AG08395 (cell line): ENCODE results near the gene RAP2B.
"Not testable (repeated sequence)": the region's sequence is repeated elsewhere in the genome, so short reads cannot be mapped to it uniquely, and the experiment has no call there.

ENCODE experiments used
- DNase-seq: peaks from one replicate; pipeline ENCODE4 v3.0.0; 2012; ENCODE audit warnings: mixed read lengths, low spot score

RAP2B gene

GRCh38 chr3:153193786-153194476 lies 31.9 kb downstream of the RAP2B start:
- not testable (repeated sequence) for DNase-seq

DNA sequence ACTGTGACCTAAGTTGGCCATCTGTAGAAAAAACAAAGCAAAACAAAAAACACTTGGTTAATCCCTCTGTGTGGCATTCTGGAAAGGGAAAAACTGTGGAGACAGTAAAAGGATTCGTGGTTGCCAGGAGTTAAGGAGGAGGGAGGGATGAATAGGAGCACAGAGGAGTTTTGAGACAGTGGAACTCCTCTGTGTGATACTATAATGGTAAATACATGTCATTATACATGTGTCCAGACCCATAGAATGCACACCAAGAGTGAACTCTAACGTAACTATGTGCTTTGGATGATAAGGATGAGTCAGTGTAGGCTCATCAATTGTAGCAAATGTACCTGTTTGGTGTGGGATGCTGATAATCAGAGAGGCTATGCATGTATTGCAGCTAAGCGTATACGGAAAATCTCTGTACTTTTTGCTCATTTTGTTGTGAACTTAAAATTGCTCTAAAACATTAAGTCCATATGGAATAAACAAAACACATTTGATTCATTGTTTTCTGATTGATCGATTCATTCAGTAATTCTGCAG lies 33.4 kb downstream of the RAP2B start:
- DNase-seq, result no peak

GRCh38 chr3:153209596-153209995 lies 47.6 kb downstream of the RAP2B start:
- peak; percentile 68 for DNase-seq

DNA sequence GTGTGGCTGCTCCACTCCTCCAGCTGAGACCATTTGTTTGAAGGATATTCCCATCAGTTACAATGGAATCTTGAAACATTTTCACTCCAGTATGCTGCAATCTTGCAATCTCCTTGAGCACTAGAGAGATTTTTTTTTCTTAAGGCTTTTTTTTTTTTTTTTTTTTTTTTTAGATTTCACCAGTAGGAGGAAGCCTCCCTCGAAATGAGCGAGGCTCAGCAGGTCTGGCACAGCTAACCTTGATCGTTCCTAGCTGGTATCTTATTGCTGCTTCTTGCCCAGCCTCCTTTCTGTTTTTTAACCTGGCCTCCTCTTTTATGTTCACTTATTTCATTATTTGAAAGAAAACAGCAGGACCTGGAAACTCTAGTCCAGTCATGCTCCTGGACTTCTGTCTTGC lies 48.1 kb downstream of the RAP2B start:
- DNase-seq, result peak; percentile 14

- DNase-seq, result no peak
Observed at GRCh38 chr3:153210660-153211059, 48.6 kb downstream of the RAP2B start.

GRCh38 chr3:153215497-153215896 lies 53.5 kb downstream of the RAP2B start:
- DNase-seq, result no peak

GRCh38 chr3:153215966-153216365 lies 53.9 kb downstream of the RAP2B start:
- DNase-seq, result peak; percentile 19

DNA sequence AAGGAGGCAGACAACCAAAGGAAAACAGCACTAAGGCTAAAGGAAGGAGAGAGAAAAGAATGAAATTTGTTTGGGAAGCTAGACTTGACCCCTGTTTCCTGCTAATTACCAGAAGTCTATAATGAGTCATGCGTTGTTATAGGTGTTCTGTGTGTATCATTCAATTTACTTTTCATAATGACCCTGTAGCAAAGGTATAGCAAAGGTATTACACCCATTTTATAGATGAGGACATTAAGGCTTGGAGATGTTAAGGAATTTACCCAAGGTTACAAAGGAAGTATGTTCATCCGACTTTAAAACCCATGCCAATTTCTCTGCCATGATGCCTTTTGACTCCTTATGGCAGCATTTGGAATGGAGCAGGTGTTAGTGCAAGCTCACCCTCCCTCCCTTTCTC lies 54.9 kb downstream of the RAP2B start:
- DNase-seq, result no peak

DNA sequence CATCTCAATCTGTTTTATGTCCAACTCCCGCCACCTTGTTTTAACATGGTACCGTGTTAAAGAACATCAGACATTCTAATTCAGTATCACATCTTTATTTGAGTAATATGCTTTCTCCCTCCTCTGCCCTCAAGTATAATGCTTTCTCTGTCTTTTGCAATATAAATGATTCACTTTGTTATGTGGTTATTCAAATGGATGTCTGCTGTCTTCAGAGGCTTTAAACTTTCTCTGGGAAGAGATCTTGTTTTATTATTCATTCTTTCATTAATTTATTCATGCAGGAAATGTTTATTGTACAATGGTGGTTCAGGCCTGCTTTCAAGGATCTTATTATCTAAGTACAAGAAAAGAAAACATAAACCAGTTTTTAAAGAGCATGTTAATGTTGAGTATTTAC lies 57.1 kb downstream of the RAP2B start:
- DNase-seq, result peak; percentile 16
